CD4-positive, alpha-beta T cell treated with Interferon alpha-2 for 1 hour (primary cell): ENCODE results near the gene QPCTL.
"Not testable (repeated sequence)": the region's sequence is repeated elsewhere in the genome, so short reads cannot be mapped to it uniquely, and the experiment has no call there.

Source experiments
- DNase-seq, 2 donors: peaks; one replicate each; pipeline ENCODE4 v3.0.0-alpha.2; 2020 to 2022

Gene QPCTL

GRCh38 chr19:45677351-45678230 lies 14.9 kb upstream of the QPCTL start:
- DNase-seq: peak; percentile 87

GRCh38 chr19:45681391-45682015 lies 11.0 kb upstream of the QPCTL start:
- peak; percentile 88 to 92 for DNase-seq

GRCh38 chr19:45682117-45682516 lies 10.3 kb upstream of the QPCTL start:
- DNase-seq: no peak

GRCh38 chr19:45682908-45683307 lies 9.6 kb upstream of the QPCTL start:
- DNase-seq: no peak

- DNase-seq: not testable (repeated sequence)
These were observed 7.4 kb upstream of the QPCTL start for GRCh38 chr19:45685045-45685444.

- DNase-seq: no peak
These were observed 4.9 kb upstream of the QPCTL start for GRCh38 chr19:45687599-45687998.

GRCh38 chr19:45691516-45692186 lies 815 bp upstream of the QPCTL start, which contains the start of gene SNRPD2:
TSS of gene SNRPD2 (minus strand) at chr19:45691953. CDS start at chr19:45691888, 65 bp downstream.
- DNase-seq: peak; percentile 92 to 94

GRCh38 chr19:45693106-45693788 lies 781 bp downstream of the QPCTL start:
- peak; percentile 62 to 72 for DNase-seq

GRCh38 chr19:45701676-45702075 lies 9.2 kb downstream of the QPCTL start:
- no peak for DNase-seq

- DNase-seq: no peak
These were observed 12.6 kb downstream of the QPCTL start for GRCh38 chr19:45705115-45705514.

- DNase-seq: no peak
These were observed 13.4 kb downstream of the QPCTL start for GRCh38 chr19:45705710-45706415.

GRCh38 chr19:45710356-45711130 lies 18.1 kb downstream of the QPCTL start:
- no peak for DNase-seq

GRCh38 chr19:45711851-45712698 lies 19.6 kb downstream of the QPCTL start:
- no peak for DNase-seq

GRCh38 chr19:45712699-45713067 lies 20.2 kb downstream of the QPCTL start:
- DNase-seq: no peak

GRCh38 chr19:45713141-45713540 lies 20.7 kb downstream of the QPCTL start:
- no peak for DNase-seq

- no peak for DNase-seq
These were observed 22.7 kb downstream of the QPCTL start for GRCh38 chr19:45715139-45715538.

- no peak for DNase-seq
These were observed 24.1 kb downstream of the QPCTL start for GRCh38 chr19:45716359-45717130.

GRCh38 chr19:45717131-45717982 lies 24.9 kb downstream of the QPCTL start:
- peak; percentile 99 for DNase-seq
